Measurements from ENCODE around the gene SASH1. TPM values are rescaled to one million over a fixed set of nuclear protein-coding genes. Genes with fewer than 3 reads are reported as not detected.
"Not testable (repeated sequence)": the region's sequence is repeated elsewhere in the genome, so short reads cannot be mapped to it uniquely, and the experiment has no call there.

The SASH1 gene
- total RNA-seq, 2 experiments from 2014 or later = not detected

- Mint-ChIP-seq H3K27ac (no peak overlapping the region), H3K4me1 (no peaks in the 10 kb centered on the region), H3K27me3 (peaks cover 7% of the 10 kb centered on the region), H3K9me3 (no peaks in the 10 kb centered on the region), H3K4me3 (no peak overlapping the region), H3K36me3 (no peaks in the 10 kb centered on the region)
- ATAC-seq (ENCODE audit: low read depth) (no peak), DNase-seq (no peak)
- POLR2A ChIA-PET = no interaction called here
These were observed 46.4 kb downstream of the SASH1 start for GRCh38 chr6:148389086-148389485.

GRCh38 chr6:148389917-148390316 is 47.3 kb downstream of the SASH1 start:
- DNase-seq = no peak
- Mint-ChIP-seq H3K9me3 (no peaks in the 10 kb centered on the region), H3K4me1 (no peaks in the 10 kb centered on the region), H3K27me3 (peaks cover 7% of the 10 kb centered on the region), H3K27ac (no peak overlapping the region), H3K4me3 (no peak overlapping the region), H3K36me3 (no peaks in the 10 kb centered on the region)
- POLR2A ChIA-PET = no interaction called here
- no peak for ATAC-seq (ENCODE audit: low read depth)

GRCh38 chr6:148392127-148392526 is 49.5 kb downstream of the SASH1 start:
- H3K4me3 Mint-ChIP-seq; POLR2A ChIA-PET; H3K36me3 Mint-ChIP-seq; H3K27me3 Mint-ChIP-seq; DNase-seq; H3K27ac Mint-ChIP-seq; H3K4me1 Mint-ChIP-seq; ATAC-seq (ENCODE audit: low read depth); H3K9me3 Mint-ChIP-seq: not testable (repeated sequence)

- DNase-seq (no peak), ATAC-seq (ENCODE audit: low read depth) (no peak)
- no peaks in the 10 kb centered on the region for H3K9me3 Mint-ChIP-seq
- no peaks in the 10 kb centered on the region for H3K36me3 Mint-ChIP-seq
- H3K4me1 Mint-ChIP-seq = no peaks in the 10 kb centered on the region
- POLR2A ChIA-PET = no interaction called here
- H3K4me3 Mint-ChIP-seq = no peak overlapping the region
- peaks cover 3% of the 10 kb centered on the region for H3K27me3 Mint-ChIP-seq
- no peak overlapping the region for H3K27ac Mint-ChIP-seq
These were observed 50.0 kb downstream of the SASH1 start for GRCh38 chr6:148392671-148393070.

- H3K4me3 Mint-ChIP-seq = no peak overlapping the region
- ATAC-seq (ENCODE audit: low read depth) = no peak
- peaks cover 3% of the 10 kb centered on the region for H3K27me3 Mint-ChIP-seq
- no peaks in the 10 kb centered on the region for H3K4me1 Mint-ChIP-seq
- no peak overlapping the region for H3K27ac Mint-ChIP-seq
- H3K9me3 Mint-ChIP-seq = no peaks in the 10 kb centered on the region
- POLR2A ChIA-PET = no interaction called here
- H3K36me3 Mint-ChIP-seq = no peaks in the 10 kb centered on the region
- DNase-seq = no peak
These were observed 53.0 kb downstream of the SASH1 start for GRCh38 chr6:148395583-148396101.

- no peaks in the 10 kb centered on the region for H3K36me3 Mint-ChIP-seq
- no peak overlapping the region for H3K27ac Mint-ChIP-seq
- H3K9me3 Mint-ChIP-seq = no peaks in the 10 kb centered on the region
- ATAC-seq (ENCODE audit: low read depth) (no peak), DNase-seq (no peak)
- POLR2A ChIA-PET = no interaction called here
- H3K4me1 Mint-ChIP-seq = no peaks in the 10 kb centered on the region
- no peak overlapping the region for H3K4me3 Mint-ChIP-seq
- peaks cover 3% of the 10 kb centered on the region for H3K27me3 Mint-ChIP-seq
These were observed 53.8 kb downstream of the SASH1 start for GRCh38 chr6:148396411-148396810.

- Mint-ChIP-seq H3K9me3 (no peaks in the 10 kb centered on the region), H3K4me1 (no peaks in the 10 kb centered on the region), H3K36me3 (no peaks in the 10 kb centered on the region), H3K27me3 (peaks cover 3% of the 10 kb centered on the region), H3K4me3 (no peak overlapping the region), H3K27ac (no peak overlapping the region)
- POLR2A ChIA-PET = no interaction called here
- DNase-seq (no peak), ATAC-seq (ENCODE audit: low read depth) (no peak)
These were observed 54.3 kb downstream of the SASH1 start for GRCh38 chr6:148396926-148397325.

- POLR2A ChIA-PET = no interaction called here
- no peaks in the 10 kb centered on the region for H3K9me3 Mint-ChIP-seq
- H3K36me3 Mint-ChIP-seq = no peaks in the 10 kb centered on the region
- no peaks in the 10 kb centered on the region for H3K4me1 Mint-ChIP-seq
- no peak for DNase-seq
- H3K4me3 Mint-ChIP-seq = no peak overlapping the region
- no peak for ATAC-seq (ENCODE audit: low read depth)
- H3K27me3 Mint-ChIP-seq = no peaks in the 10 kb centered on the region
- no peak overlapping the region for H3K27ac Mint-ChIP-seq
These were observed 55.6 kb downstream of the SASH1 start for GRCh38 chr6:148398244-148398643.

GRCh38 chr6:148398678-148399077 is 56.0 kb downstream of the SASH1 start:
- no peaks in the 10 kb centered on the region for H3K36me3 Mint-ChIP-seq
- POLR2A ChIA-PET = no interaction called here
- no peaks in the 10 kb centered on the region for H3K27me3 Mint-ChIP-seq
- no peaks in the 10 kb centered on the region for H3K9me3 Mint-ChIP-seq
- no peaks in the 10 kb centered on the region for H3K4me1 Mint-ChIP-seq
- DNase-seq (no peak), ATAC-seq (ENCODE audit: low read depth) (no peak)
- no peak overlapping the region for H3K4me3 Mint-ChIP-seq
- H3K27ac Mint-ChIP-seq = no peak overlapping the region

GRCh38 chr6:148401571-148401970 is 58.9 kb downstream of the SASH1 start:
- Mint-ChIP-seq H3K4me3 (no peak overlapping the region), H3K9me3 (no peaks in the 10 kb centered on the region), H3K27me3 (peaks cover 5% of the 10 kb centered on the region), H3K27ac (no peak overlapping the region), H3K36me3 (no peaks in the 10 kb centered on the region), H3K4me1 (no peaks in the 10 kb centered on the region)
- ATAC-seq (ENCODE audit: low read depth) = no peak
- POLR2A ChIA-PET = no interaction called here
- DNase-seq = no peak

GRCh38 chr6:148404456-148405054 is 61.9 kb downstream of the SASH1 start:
- H3K27me3 Mint-ChIP-seq = peaks cover 5% of the 10 kb centered on the region
- ATAC-seq (ENCODE audit: low read depth) (no peak), DNase-seq (no peak)
- no peaks in the 10 kb centered on the region for H3K4me1 Mint-ChIP-seq
- H3K4me3 Mint-ChIP-seq = no peak overlapping the region
- H3K36me3 Mint-ChIP-seq = no peaks in the 10 kb centered on the region
- no peak overlapping the region for H3K27ac Mint-ChIP-seq
- no peaks in the 10 kb centered on the region for H3K9me3 Mint-ChIP-seq
- POLR2A ChIA-PET = no interaction called here

GRCh38 chr6:148405894-148406293 is 63.3 kb downstream of the SASH1 start:
- Mint-ChIP-seq H3K4me1 (no peaks in the 10 kb centered on the region), H3K4me3 (no peak overlapping the region), H3K36me3 (no peaks in the 10 kb centered on the region), H3K9me3 (no peaks in the 10 kb centered on the region), H3K27me3 (peaks cover 5% of the 10 kb centered on the region), H3K27ac (no peak overlapping the region)
- POLR2A ChIA-PET = no interaction called here
- no peak for DNase-seq
- ATAC-seq (ENCODE audit: low read depth) = no peak

- Mint-ChIP-seq H3K27ac (no peak overlapping the region), H3K36me3 (no peaks in the 10 kb centered on the region), H3K4me3 (no peak overlapping the region), H3K4me1 (no peaks in the 10 kb centered on the region), H3K27me3 (peaks cover 5% of the 10 kb centered on the region), H3K9me3 (no peaks in the 10 kb centered on the region)
- ATAC-seq (ENCODE audit: low read depth) (no peak), DNase-seq (no peak)
- POLR2A ChIA-PET = no interaction called here
These were observed 64.1 kb downstream of the SASH1 start for GRCh38 chr6:148406579-148407371.

GRCh38 chr6:148407372-148407771 is 64.7 kb downstream of the SASH1 start:
- POLR2A ChIA-PET = no interaction called here
- Mint-ChIP-seq H3K36me3 (no peaks in the 10 kb centered on the region), H3K4me3 (no peak overlapping the region), H3K27ac (no peak overlapping the region), H3K27me3 (peaks cover 5% of the 10 kb centered on the region), H3K4me1 (no peaks in the 10 kb centered on the region), H3K9me3 (no peaks in the 10 kb centered on the region)
- ATAC-seq (ENCODE audit: low read depth) = no peak
- no peak for DNase-seq

All from activated naive CD8-positive, alpha-beta T cell treated with anti-CD3 and anti-CD28 coated beads, Interleukin-2, amount 10 ng/mL, durations not matched to agents 7 days and 5 days (primary cell).